Measurements from ENCODE around the gene CST6.

DNA sequence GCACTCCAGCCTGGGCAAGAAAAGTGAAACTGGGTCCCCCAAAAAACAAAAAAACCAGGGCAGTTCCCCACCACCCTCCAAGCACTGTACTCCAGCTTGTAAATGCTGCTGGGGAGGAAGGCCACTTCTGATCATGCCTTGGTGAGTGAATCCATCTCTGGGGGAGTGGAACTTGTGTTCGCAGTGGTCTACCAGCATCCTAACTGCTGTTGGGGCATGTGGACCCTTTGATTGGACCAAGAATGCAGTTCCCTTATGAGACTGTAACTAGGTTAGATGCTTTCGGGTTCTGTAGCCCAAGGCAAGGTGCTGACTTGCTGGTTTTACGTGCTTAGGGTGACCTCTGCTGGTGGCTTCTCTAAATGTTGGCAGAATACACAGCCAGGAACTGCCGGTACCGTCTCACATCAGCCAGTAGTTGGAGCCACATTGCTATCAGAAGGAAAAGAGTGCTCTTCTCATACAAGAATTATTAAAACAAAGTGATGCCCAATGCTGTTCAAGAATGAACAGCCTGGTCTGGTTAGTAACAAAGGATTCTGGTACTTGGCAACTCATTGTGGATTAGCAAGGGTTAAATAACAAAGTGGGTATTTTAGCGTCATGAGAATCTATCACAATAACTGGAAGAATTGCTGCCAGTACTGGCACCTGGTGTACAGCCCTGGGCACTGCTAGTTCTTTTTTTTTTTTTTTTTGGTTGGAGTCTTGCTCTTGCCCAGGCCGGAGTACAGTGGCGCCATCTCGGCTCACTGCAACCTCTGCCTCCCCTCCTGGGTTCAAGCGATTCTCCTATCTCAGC is 22.8 kb upstream of the CST6 start:
- TF ChIP-seq OSR1 (CRISPR knock-in tag; IDR thresholded peaks at IDR 0.05) (no peak), ZFP3 (CRISPR knock-in tag; IDR thresholded peaks at IDR 0.05) (no peak), RARB (CRISPR knock-in tag; IDR thresholded peaks at IDR 0.05) (no peak)
- TF ChIP-seq, protein P1, sequence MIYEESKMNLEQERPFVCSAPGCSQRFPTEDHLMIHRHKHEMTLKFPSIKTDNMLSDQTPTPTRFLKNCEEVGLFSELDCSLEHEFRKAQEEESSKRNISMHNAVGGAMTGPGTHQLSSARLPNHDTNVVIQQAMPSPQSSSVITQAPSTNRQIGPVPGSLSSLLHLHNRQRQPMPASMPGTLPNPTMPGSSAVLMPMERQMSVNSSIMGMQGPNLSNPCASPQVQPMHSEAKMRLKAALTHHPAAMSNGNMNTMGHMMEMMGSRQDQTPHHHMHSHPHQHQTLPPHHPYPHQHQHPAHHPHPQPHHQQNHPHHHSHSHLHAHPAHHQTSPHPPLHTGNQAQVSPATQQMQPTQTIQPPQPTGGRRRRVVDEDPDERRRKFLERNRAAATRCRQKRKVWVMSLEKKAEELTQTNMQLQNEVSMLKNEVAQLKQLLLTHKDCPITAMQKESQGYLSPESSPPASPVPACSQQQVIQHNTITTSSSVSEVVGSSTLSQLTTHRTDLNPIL (CRISPR knock-in tag; IDR thresholded peaks at IDR 0.05; ENCODE audit: low read depth): no peak
